ENCODE data around the gene C16orf86. TPM values are rescaled to one million over a fixed set of nuclear protein-coding genes. Genes with fewer than 3 reads are reported as not detected.

Gene C16orf86
- total and polyA plus RNA-seq, 2 of the 8 experiments (the other 6 are each of a cell fraction or from before 2014, with no cell fraction given), result 1.4 to 2.3 TPM

- H4K20me1 ChIP-seq (replicated peaks in 1 of 2; ENCODE audit: control insufficient read depth in 1 of 2, insufficient read depth in 2 of 2, low read length in 2 of 2), result peaks cover 0 to 7% of the 10 kb centered on the region in 2 experiments
- TF ChIP-seq SAP30 (IDR thresholded peaks at IDR 0.05; ENCODE audit: insufficient read depth, insufficient replicate concordance, low read length), result no peak
- TF ChIP-seq SP4 (IDR thresholded peaks at IDR 0.05; ENCODE audit: low read length), result no peak
- TF ChIP-seq SUZ12 (IDR thresholded peaks at IDR 0.05; ENCODE audit: low read length), result no peak
- TF ChIP-seq SP1 (IDR thresholded peaks at IDR 0.05; ENCODE audit: low read depth, low read length), result no peak
- no peak overlapping the region for H2AFZ ChIP-seq (ENCODE audit: low read length)
- no peak overlapping the region for H2BK120ac ChIP-seq (replicated peaks; ENCODE audit: low read depth, low read length)
- no peak overlapping the region for H3K4me3 ChIP-seq (ENCODE audit: extremely low read depth in 1 of 4, insufficient read depth in 2 of 4, low read depth in 3 of 4, low read length in 4 of 4)
- H4K8ac ChIP-seq (ENCODE audit: extremely low read depth, insufficient read depth, low read length), result no peak overlapping the region
- H3K36me3 ChIP-seq (ENCODE audit: control insufficient read depth in 2 of 4, insufficient read depth in 4 of 4, low read length in 3 of 4), result peaks cover 0 to 3% (median 0%) of the 10 kb centered on the region in 4 experiments; a peak in 1 of 8 replicates
- no peak overlapping the region for H3K27ac ChIP-seq (ENCODE audit: low read depth, low read length)
- WGBS, 2 experiments (ENCODE audit: extremely low coverage in 1 of 2, insufficient coverage in 1 of 2, insufficient read length in 1 of 2, insufficient replicate concordance in 2 of 2, low coverage in 1 of 2, low lambda C conversion rate in 2 of 2, missing lambda C conversion rate in 1 of 2), result 96% methylated on average over 4 of the region's 4 CpGs; no CpG with 5 or more reads in 1 of the 2 experiments
- no peak overlapping the region for H2BK15ac ChIP-seq (ENCODE audit: low read length)
- no peak overlapping the region for H3K18ac ChIP-seq (ENCODE audit: extremely low read depth, low read length)
- DNase-seq (ENCODE audit: low read depth in 1 of 2, low spot score in 2 of 2) (no peak), FAIRE-seq (no peak)
- H3K27me3 ChIP-seq (replicated peaks in 1 of 4; ENCODE audit: control insufficient read depth in 3 of 4, extremely low read depth in 1 of 4, insufficient read depth in 3 of 4, low read length in 3 of 4), result no peaks in the 10 kb centered on the region
- peaks cover 0 to 4% of the 10 kb centered on the region in 2 experiments; a peak in 1 of 4 replicates for H3K9me3 ChIP-seq (ENCODE audit: insufficient read depth in 2 of 2, low read depth in 1 of 2, low read length in 1 of 2)
- no peak overlapping the region for H2BK12ac ChIP-seq (ENCODE audit: low read depth, low read length)
- ChIA-PET CTCF (ENCODE audit: partially characterized antibody) (interaction anchor here (0.7 to 4.0 kb wide), 6 partner anchors 17 to 177 kb away, joined by 3 to 15 read pairs (median 3); no protein-coding TSS in a partner anchor), POLR2A (ENCODE audit: partially characterized antibody) (interaction anchor here (2.2 kb wide), 1 partner anchor 8 kb away, joined by 8 read pairs; no protein-coding TSS in a partner anchor)
- H3K79me2 ChIP-seq (ENCODE audit: control insufficient read depth in 1 of 2, insufficient read depth in 2 of 2, low read length in 2 of 2), result peaks cover 0 to 10% of the 10 kb centered on the region in 2 experiments; a peak in 2 of 4 replicates
- peaks cover 0 to 3% (median 2%) of the 10 kb centered on the region in 4 experiments; a peak in 1 of 7 replicates for H3K4me1 ChIP-seq (replicated peaks in 1 of 4; ENCODE audit: control insufficient read depth in 3 of 4, insufficient read depth in 4 of 4, low read length in 3 of 4)
- no peak overlapping the region for H4K5ac ChIP-seq (ENCODE audit: insufficient read length, low read depth, low read length)
- no peaks in the 10 kb centered on the region for H3K23me2 ChIP-seq (ENCODE audit: low read depth, low read length)
- H2BK5ac ChIP-seq (ENCODE audit: low read depth, low read length), result no peak overlapping the region
- H3K4me2 ChIP-seq (ENCODE audit: insufficient read depth in 1 of 2, low read depth in 2 of 2, low read length in 2 of 2), result no peak overlapping the region
- H3K56ac ChIP-seq (replicated peaks; ENCODE audit: insufficient read length, low read depth, low read length), result no peak overlapping the region
- H3K79me1 ChIP-seq (ENCODE audit: low read depth, low read length), result peaks cover 7% of the 10 kb centered on the region; the same call in 1 of the 2 replicates
- H4K91ac ChIP-seq (replicated peaks; ENCODE audit: insufficient read length, low read length), result no peak overlapping the region
- no peak overlapping the region for H3K14ac ChIP-seq (ENCODE audit: insufficient read length)
- H3K23ac ChIP-seq (ENCODE audit: insufficient read length), result no peak overlapping the region
- no peak overlapping the region for H2AK5ac ChIP-seq (ENCODE audit: low read depth, low read length)
- no peak overlapping the region for H3K4ac ChIP-seq (replicated peaks; ENCODE audit: insufficient read length, low read depth, low read length)
- H2BK20ac ChIP-seq (ENCODE audit: low read length), result no peak overlapping the region
- H3K9ac ChIP-seq (replicated peaks in 1 of 4; ENCODE audit: extremely low read depth in 1 of 4, low read depth in 3 of 4, low read length in 3 of 4), result no peak overlapping the region
Measured at GRCh38 chr16:67697422-67698185, 31.0 kb downstream of the C16orf86 start.

Measured in H1 (cell line).